Sciatic nerve (tissue), 2 donors: ENCODE data around the gene MUC4. TPM values are rescaled to one million over a fixed set of nuclear protein-coding genes. Genes with fewer than 3 reads are reported as not detected.
A peak's percentile ranks its signal among the peaks of the same experiment; 100 is the strongest.

Experiments
- ATAC-seq: fragments of 200-7000 bp; cut with Tn5 transposase; one replicate; pipeline ENCODE4 v1.9.1; 2020; ENCODE audit warnings: mild to moderate bottlenecking, moderate library complexity
- DNase-seq: peaks from one replicate; pipeline ENCODE4 v3.0.0-alpha.2; 2020; ENCODE audit warnings: low spot score
- intact Hi-C: fragments of 100-400 bp; cut with DNase I; formaldehyde crosslinking; loops from one replicate; pipeline ENCODE4 v1.14.2; 2022
- total RNA-seq: library from RNA; stranded (reverse); fragmentation: NEBNext Ultra II Directional; extraction: Animal tissue kit (Norgen Biotek cat#: 25700); gene quantifications from one replicate; pipeline ENCODE4 v1.2.1, GENCODE V29; 2021
- donor health status: DM: no; HTN: no; CAD: no.
- donor health status: DM: no; HTN: no; CAD: no.

MUC4 gene, protein sequence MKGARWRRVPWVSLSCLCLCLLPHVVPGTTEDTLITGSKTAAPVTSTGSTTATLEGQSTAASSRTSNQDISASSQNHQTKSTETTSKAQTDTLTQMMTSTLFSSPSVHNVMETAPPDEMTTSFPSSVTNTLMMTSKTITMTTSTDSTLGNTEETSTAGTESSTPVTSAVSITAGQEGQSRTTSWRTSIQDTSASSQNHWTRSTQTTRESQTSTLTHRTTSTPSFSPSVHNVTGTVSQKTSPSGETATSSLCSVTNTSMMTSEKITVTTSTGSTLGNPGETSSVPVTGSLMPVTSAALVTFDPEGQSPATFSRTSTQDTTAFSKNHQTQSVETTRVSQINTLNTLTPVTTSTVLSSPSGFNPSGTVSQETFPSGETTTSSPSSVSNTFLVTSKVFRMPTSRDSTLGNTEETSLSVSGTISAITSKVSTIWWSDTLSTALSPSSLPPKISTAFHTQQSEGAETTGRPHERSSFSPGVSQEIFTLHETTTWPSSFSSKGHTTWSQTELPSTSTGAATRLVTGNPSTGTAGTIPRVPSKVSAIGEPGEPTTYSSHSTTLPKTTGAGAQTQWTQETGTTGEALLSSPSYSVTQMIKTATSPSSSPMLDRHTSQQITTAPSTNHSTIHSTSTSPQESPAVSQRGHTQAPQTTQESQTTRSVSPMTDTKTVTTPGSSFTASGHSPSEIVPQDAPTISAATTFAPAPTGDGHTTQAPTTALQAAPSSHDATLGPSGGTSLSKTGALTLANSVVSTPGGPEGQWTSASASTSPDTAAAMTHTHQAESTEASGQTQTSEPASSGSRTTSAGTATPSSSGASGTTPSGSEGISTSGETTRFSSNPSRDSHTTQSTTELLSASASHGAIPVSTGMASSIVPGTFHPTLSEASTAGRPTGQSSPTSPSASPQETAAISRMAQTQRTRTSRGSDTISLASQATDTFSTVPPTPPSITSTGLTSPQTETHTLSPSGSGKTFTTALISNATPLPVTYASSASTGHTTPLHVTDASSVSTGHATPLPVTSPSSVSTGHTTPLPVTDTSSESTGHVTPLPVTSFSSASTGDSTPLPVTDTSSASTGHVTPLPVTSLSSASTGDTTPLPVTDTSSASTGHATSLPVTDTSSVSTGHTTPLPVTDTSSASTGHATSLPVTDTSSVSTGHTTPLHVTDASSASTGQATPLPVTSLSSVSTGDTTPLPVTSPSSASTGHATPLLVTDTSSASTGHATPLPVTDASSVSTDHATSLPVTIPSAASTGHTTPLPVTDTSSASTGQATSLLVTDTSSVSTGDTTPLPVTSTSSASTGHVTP (N-terminal part only)
- total RNA-seq: 0.31 TPM

DNA sequence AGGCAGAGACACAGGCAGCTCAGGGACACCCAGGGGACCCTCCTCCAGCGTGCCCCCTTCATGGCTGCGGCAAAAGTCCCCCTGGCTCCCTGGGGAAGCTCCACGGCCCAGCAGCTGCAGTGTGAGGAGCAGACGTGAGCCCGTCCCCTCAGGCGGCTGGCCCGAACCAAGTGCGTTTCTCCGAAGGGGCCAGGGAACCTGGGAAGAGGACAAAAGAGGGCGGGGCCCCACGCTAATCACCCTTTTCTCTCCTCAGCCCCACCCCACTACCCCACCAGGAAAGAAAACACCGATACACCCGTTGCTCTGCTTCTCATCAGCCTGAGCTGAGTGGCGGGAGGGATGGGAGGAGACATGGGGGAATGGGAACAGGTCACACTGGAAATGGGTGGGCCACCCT, at the start of gene MUC4:
Gene MUC4, minus strand, starts transcription at position 174 of the 400 bp plus-strand sequence. Its CDS starts 112 bp downstream, at position 62.
- no peak for ATAC-seq
- no peak for DNase-seq
- intact Hi-C loops: no loop called here

GRCh38 chr3:195860456-195860855, 48.7 kb upstream of the MUC4 start:
- no peak for DNase-seq

DNA sequence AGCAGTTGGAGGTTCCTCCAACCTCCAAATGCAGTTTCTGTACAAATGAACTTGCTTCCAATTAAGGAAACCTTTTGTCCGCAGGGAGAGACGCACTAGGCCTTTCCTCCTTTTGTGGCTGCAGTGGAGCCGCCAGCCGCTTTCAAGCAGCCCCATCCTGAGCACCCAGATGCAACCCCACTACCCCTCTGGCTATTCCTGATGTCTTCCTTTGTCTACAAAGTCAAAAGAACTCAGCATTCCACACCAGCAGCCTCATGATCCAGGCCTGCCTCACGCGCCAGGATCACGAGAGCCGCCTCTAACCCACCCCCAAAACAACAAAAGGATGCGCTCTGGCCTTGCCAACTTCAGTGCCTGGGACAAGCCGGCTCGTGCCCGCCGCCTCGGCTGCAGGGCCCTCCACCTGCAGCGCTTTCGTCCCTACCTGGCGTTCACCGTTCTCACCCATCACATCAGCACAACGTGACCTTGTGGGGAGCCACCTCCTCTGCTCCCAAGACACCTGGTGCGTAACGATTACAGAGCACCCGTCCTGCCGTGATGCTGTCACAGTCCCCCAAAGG, 48.2 kb upstream of the MUC4 start:
- no peak for ATAC-seq

More at GRCh38 chr3:195860456-195860855, 48.7 kb upstream of the MUC4 start:
- no peak for ATAC-seq
- intact Hi-C loops: loop anchor here (5.0 kb wide), 1 partner anchor 57 kb away; no protein-coding TSS in a partner anchor

GRCh38 chr3:195859061-195859845, 47.5 kb upstream of the MUC4 start:
- peak; percentile 53 for ATAC-seq
- peak; percentile 85 for DNase-seq
- intact Hi-C loops: no loop called here

More for the DNA sequence above, 48.2 kb upstream of the MUC4 start:
- intact Hi-C loops: loop anchor here (5.0 kb wide), 1 partner anchor 57 kb away; no protein-coding TSS in a partner anchor
- DNase-seq: no peak

DNA sequence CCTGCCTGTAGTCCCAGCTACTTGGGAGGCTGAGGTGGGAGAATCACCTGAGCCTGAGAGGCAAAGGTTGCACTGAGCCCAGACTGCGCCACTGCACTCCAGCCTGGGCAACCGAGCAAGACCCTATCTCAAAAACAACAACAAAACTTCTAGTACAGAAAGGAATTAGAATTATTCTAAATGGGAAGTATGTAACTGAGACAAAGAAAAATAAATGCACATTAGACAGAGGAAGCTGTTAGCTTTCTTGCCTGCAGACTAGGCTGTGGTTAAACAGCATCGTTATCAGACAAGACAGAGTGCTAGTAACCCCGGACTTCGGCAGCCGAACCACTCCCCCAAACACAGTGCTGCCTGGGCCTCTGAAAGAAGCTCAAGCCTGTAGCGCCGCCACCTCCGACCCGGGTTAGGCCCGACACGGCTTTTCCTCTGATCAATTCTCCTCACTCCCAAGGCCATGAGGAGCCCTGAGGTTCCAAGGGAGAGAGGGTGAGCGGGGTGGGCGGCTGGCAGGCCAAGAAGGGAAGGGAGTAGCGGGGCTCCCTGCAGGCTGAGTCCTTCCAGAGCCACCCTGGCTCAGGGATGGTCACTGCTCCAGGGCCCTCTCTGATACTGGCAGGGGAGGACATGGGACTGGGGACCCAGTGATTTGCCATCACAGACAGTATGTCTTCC, 44.8 kb upstream of the MUC4 start:
- no peak for ATAC-seq
- intact Hi-C loops: no loop called here

DNA sequence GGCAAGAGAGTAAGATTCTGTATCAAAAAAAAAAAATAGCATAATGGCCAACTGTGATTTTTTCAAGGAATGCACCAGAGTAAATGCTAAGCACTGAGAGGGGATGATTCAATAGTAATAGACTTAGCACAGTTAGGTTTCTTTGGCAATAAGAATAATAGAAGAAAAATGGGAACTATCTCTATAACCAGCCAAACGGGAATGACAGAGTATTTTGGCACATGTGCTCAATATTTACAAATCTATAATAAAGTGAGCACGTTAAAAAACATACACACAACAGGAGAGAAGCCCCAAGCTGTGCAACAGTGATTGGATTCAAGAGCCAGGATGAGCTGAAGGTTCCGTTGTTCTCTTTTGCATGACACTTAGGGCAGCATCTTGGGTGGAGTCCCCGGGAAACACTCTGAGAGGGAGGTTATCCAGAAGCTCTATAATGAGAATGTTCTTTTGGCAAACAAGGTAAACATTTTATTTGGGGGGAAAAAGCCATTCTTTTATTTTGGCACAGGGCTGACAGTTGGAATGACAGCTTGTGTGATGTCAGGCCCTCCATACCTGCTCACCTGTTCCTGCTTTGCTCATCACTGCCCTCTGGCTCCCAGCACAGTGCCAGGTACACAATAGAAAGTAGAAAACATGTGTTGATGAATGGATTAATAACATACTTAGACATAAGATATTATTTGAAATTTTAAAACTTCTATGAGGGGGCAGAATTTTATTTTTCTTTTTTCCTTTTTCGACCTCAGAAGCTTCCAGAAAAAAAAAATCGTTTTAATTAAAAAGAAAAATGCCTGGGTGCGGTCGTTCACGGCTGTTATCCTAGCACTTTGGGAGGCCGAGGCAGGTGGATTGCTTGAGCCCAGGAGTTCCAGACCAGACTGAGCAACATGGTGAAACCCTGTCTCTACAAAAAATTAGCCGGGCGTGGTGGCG, 44.0 kb upstream of the MUC4 start:
- ATAC-seq (no peak), DNase-seq (no peak)
- intact Hi-C loops: no loop called here

More for the DNA sequence above, 44.8 kb upstream of the MUC4 start:
- no peak for DNase-seq

DNA sequence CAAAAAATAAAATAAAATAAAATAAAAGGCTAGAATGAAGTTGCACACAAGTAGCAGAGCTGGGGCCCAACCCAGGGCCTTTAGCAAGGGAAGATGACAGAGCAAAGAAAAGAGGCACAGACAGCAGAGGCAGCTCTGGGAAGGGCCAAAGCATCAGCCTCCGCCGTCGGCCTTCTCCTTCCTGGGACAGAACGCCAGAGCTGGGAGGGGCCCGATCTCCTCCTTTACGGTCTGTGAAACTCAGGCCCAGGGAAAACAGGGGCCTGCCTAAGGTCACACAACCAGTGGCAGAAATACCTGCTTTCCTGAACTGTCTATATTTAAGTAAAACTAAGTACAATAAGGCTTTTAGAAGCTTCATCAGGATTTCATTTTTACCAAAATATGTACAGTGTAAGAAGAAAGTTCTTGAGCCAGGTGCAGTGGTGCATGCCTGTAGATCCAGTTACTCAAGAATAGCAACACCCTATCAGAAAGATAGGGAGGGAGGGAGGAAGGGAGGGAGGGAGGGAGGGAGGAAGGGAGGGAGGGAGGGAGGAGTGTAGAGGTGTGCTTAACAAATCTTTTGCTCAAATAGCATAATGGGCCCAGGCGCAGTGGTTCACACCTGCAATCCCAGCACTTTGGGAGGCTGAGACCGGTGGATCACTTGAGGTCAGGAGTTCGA, 43.0 kb upstream of the MUC4 start:
- no peak for DNase-seq
- intact Hi-C loops: no loop called here
- no peak for ATAC-seq

DNA sequence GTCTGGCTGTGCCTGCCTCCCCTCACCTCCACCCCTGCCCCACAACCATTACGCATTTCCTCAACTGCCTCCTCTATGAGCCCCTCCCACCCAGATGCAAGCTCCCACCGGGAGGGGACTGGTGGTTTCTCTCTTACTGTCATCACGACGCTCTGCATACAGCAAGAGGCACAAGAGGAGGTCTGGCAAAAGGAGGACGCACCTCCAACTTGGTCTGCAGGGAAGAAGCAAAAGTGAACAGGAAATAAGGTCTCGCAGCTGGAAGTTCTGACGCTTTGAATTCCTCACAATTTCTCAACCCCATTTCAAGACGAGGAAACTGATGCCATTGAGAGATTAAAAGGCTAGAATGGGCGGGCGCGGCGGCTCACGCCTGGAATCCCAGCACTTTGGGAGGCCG, 42.3 kb upstream of the MUC4 start:
- intact Hi-C loops: no loop called here
- ATAC-seq: no peak
- no peak for DNase-seq

GRCh38 chr3:195853036-195853435, 41.3 kb upstream of the MUC4 start:
- intact Hi-C loops: no loop called here
- DNase-seq (no peak), ATAC-seq (no peak)

DNA sequence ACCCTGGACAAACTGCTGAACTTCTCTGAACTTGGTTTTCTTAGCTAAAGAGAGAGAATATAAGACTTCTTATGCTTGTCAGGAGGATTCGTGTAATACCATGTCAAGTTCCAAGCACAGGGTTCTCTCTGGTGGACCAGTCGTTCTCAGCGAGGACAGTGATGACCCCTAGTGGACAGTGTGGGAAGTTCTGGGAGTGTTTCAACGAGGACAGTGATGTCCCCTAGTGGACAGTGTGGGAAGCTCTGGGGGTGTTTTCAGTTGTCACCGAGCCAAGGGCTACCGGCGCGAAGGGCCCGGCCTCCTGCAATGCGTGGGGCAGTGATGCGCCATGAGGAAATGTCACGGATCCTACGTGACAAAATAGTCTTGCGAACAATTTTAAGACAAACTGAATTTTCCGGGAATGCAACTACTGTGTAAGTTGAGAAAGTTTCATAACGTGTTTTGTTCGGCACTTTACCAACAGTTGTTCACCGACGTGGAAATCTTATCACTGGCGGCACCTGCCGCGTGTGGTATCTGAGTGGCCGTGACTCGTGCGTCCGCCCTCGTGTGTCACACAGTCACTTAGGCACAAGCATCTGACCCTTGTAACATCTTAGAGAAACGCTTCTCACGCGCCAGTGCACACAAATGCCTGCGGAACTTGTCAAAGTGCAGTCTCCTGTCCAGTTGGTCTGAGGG, 39.3 kb upstream of the MUC4 start:
- peak; percentile 95 for ATAC-seq
- intact Hi-C loops: no loop called here
- DNase-seq: peak; percentile 92

GRCh38 chr3:195849322-195850074, 37.8 kb upstream of the MUC4 start:
- ATAC-seq: no peak

DNA sequence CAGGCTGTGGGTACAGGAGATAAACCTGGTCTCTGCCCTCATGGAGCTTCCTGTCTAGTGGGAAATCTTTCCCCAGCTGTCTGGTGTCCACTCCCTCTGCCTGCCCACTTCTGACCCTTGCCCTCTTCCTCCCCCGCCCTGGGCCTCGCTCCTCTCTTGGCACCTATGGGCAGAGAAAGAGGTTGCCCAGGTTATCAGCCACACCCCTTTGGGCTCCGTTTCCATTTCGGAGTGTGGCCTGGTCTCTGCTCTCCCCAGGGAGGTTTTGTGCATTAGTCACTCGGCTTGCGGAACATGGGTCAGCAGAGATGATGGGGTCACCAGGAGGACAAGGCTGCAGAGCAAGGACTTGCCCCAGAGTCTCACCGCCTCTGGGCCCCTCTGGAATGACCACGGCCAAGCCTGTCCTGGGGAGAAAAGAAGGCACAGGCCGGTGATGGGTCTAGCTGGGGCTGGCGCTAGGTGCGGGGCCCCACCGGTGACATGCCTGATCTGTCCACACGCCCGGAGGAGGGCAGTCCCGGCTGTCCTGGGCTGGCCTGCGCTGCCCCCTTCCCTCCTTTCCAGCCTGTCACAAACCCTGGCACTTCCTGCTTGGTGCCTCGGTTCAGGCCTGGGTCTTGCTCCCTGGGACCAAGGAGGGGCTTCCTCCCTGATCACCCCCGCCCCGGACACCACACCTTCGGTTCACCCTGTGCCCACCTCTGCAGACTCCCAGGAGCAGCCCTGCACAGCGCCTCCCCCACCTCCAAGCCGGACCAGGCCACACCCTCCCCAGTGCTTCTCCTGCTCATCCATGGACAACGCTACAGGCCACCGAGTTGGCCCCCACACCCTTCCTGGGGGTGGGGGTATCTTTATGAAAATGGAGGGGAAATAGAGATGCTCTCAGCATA, 35.6 kb upstream of the MUC4 start:
- DNase-seq (no peak), ATAC-seq (no peak)
- intact Hi-C loops: no loop called here

More at GRCh38 chr3:195849322-195850074, 37.8 kb upstream of the MUC4 start:
- intact Hi-C loops: no loop called here
- no peak for DNase-seq

- ATAC-seq (no peak), DNase-seq (no peak)
- intact Hi-C loops: no loop called here
These were observed 33.8 kb upstream of the MUC4 start for GRCh38 chr3:195845483-195845882.
